Smooth muscle cell (in vitro differentiated cells): Measurements from ENCODE around the gene TRIM67. TPM values are rescaled to one million over a fixed set of nuclear protein-coding genes. Genes with fewer than 3 reads are reported as not detected.

Experiments used
- DNase-seq: peaks from one replicate; lab custom pipeline; 2025; ENCODE audit not compliant: unreplicated experiment; lab: John Stamatoyannopoulos, UW
- H2AFZ ChIP-seq: fragments of 200-600 bp; sonication (generic); 2 replicates; pipeline ENCODE4 v1.6.0; 2016; ENCODE audit warnings: antibody characterized with exemption, low read depth, mild to moderate bottlenecking
- H3F3A ChIP-seq: fragments of 200-600 bp; sonication (generic); 2 replicates; pipeline ENCODE4 v1.6.0; 2017; ENCODE audit warnings: antibody characterized with exemption, low read depth
- H3K27ac ChIP-seq: fragments of 200-600 bp; sonication (generic); 2 replicates; pipeline ENCODE4 v1.5.1; 2016; ENCODE audit warnings: low read depth, mild to moderate bottlenecking
- H3K27me3 ChIP-seq: fragments of 200-600 bp; sonication (generic); 2 replicates; pipeline ENCODE4 v1.6.1; 2016; ENCODE audit warnings: low read depth, mild to moderate bottlenecking
- H3K36me3 ChIP-seq: fragments of 200-600 bp; sonication (generic); 2 replicates; pipeline ENCODE4 v1.5.1; 2016; ENCODE audit warnings: low read depth
- H3K4me1 ChIP-seq: fragments of 200-600 bp; sonication (generic); 2 replicates; pipeline ENCODE4 v1.5.1; 2016; ENCODE audit warnings: low read depth
- H3K4me2 ChIP-seq: fragments of 200-600 bp; sonication (generic); 2 replicates; pipeline ENCODE4 v1.6.0; 2016; ENCODE audit warnings: mild to moderate bottlenecking
- H3K4me3 ChIP-seq: fragments of 200-600 bp; sonication (generic); 2 replicates; pipeline ENCODE4 v1.5.1; 2016; ENCODE audit warnings: mild to moderate bottlenecking
- H3K79me2 ChIP-seq: fragments of 200-600 bp; sonication (generic); 2 replicates; pipeline ENCODE4 v1.6.0; 2016; ENCODE audit warnings: low read depth, mild to moderate bottlenecking
- H3K9ac ChIP-seq: fragments of 200-600 bp; sonication (generic); 2 replicates; pipeline ENCODE4 v1.6.0; 2016; ENCODE audit warnings: low read depth
- H3K9me3 ChIP-seq: fragments of 200-600 bp; sonication (generic); replicated peaks from 2 replicates; pipeline ENCODE4 v1.5.1; 2016; ENCODE audit warnings: low read depth
- H4K20me1 ChIP-seq: fragments of 200-600 bp; sonication (generic); 2 replicates; pipeline ENCODE4 v1.6.0; 2016; ENCODE audit warnings: low read depth
- CTCF ChIP-seq: fragments of 200-600 bp; sonication (generic); IDR thresholded peaks from 2 replicates; pipeline ENCODE4 v1.5.1; 2017; ENCODE audit warnings: borderline replicate concordance, mild to moderate bottlenecking, antibody characterized with exemption; ENCODE audit not compliant: insufficient read depth, poor library complexity, severe bottlenecking
- WGBS: methylation state at CpG from one replicate; pipeline ENCODE4 v1.1.7; 2016; ENCODE audit warnings: low lambda C conversion rate; 5-methylcytosine and 5-hydroxymethylcytosine counted together
- polyA plus RNA-seq: library from polyadenylated mRNA; unstranded; fragments of >200 nt; fragmentation: Nextera tagmentation; extraction: Ambion mirVana; gene quantifications from 2 replicates; pipeline ENCODE4 v1.2.1, GENCODE V29; 2016
- total RNA-seq: library from RNA; depleted of rRNA; stranded (reverse); fragments of >200 nt; gene quantifications from 2 replicates; pipeline ENCODE4 v1.2.3, GENCODE V29; 2014

The TRIM67 gene
- total and polyA plus RNA-seq, 2 experiments from 2014 or later = 0.04 to 0.25 TPM

DNA sequence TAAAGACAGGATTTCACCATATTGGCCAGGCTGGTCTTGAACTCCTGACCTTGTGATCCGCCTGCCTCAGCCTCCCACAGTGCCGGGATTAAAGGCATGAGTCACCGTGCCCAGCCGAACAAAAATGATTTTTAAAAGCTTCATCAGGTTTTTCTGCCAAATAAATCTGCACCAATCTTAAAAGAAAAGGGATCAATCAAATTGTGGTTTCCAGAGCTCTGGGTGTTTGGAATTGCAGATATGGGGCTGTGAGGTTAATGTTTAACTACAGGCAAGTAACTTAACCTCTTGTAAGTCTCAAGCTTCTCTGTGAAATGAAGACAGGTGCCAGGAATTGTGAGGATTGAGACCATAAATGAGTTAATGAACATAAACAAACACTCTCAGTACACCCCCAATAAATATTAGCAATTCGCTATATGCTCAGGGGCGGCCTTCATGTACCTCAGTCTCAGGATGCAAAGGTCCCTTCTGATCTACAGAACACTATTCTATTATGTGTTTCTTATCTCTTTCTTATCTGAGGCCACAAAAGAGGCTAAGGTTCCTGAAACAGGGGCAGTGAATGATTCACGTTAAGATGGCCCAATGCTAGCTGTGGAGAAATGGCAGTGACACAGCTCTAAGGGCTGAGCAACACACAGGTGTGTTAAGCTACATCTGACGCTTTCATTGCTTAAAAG is 72.0 kb downstream of the TRIM67 start:
- Histone ChIP-seq H3K4me2 (no peak overlapping the region), H4K20me1 (no peaks in the 10 kb centered on the region), H3K9ac (no peak overlapping the region), H3K4me3 (no peak overlapping the region), H2AFZ (no peak overlapping the region), H3K27ac (no peak overlapping the region), H3K9me3 (no peaks in the 10 kb centered on the region), H3K79me2 (no peaks in the 10 kb centered on the region), H3F3A (no peaks in the 10 kb centered on the region), H3K36me3 (peaks cover 11% of the 10 kb centered on the region), H3K4me1 (no peaks in the 10 kb centered on the region), H3K27me3 (no peaks in the 10 kb centered on the region)
- DNase-seq = no peak
- WGBS = 84% methylated on average over 8 of the region's 8 CpGs
- no peak for TF ChIP-seq CTCF

DNA sequence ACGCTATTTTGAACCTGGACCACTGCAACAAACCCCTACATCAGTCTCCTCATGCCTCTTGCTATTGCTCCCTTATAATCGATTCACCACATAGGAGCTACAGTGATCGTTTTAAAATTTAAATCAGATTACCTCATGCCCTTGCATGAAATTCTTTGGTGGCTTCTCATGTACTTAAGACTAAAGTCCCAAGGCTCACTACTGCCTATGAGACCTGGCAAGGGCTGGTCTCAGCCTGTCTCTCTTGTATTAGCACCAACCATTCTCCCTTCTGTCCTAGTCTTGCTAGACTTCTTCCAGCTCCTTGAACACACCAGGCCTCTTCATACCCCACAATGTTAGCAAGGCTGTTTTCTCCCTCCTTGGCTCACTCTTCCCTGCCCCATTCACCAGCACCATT is 72.6 kb downstream of the TRIM67 start:
- WGBS = 92% methylated on average over 3 of the region's 3 CpGs
- TF ChIP-seq CTCF = no peak
- no peaks in the 10 kb centered on the region for H3K27me3 ChIP-seq
- H3K36me3 ChIP-seq = peaks cover 11% of the 10 kb centered on the region
- no peak overlapping the region for H2AFZ ChIP-seq
- no peaks in the 10 kb centered on the region for H3K9me3 ChIP-seq
- no peak overlapping the region for H3K4me3 ChIP-seq
- no peaks in the 10 kb centered on the region for H3K4me1 ChIP-seq
- H3K4me2 ChIP-seq = no peak overlapping the region
- H4K20me1 ChIP-seq = no peaks in the 10 kb centered on the region
- H3K27ac ChIP-seq = no peak overlapping the region
- peaks cover under 1% of the 10 kb centered on the region for H3K79me2 ChIP-seq
- DNase-seq = no peak
- H3F3A ChIP-seq = no peaks in the 10 kb centered on the region
- no peak overlapping the region for H3K9ac ChIP-seq

DNA sequence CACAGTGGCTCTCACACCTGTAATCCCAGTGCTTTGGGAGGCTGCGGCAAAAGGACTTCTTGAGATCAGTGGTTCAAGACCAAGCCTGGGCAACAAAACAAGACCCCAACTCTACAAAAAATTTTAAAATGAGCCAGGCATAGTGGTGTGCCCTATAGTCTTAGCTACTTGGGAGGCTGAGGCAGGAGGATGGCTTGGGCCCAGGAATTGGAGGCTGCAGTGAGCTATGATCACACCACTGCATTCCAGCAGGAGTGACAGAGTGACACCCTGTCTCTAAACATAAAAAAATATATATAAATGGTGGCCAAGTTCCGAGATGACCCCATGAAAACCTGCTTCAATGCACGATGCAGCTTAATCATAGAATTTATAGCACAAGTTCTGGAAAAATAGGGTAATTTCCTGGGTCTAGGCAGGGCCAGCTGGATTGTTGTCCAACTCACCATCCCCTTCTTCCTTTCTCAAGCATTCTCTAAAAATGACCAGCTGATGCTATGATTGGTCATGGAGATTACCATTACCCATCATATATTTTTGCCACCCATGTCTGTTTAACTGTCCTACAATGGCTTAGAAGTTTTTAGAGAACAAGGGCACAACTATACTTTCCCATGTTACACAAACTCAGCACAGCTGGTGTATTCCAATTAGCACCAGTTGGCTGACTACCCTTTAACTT is 73.8 kb downstream of the TRIM67 start:
- Histone ChIP-seq H4K20me1 (no peaks in the 10 kb centered on the region), H3K36me3 (peaks cover 11% of the 10 kb centered on the region), H3K9me3 (no peaks in the 10 kb centered on the region), H3K27me3 (no peaks in the 10 kb centered on the region), H3K79me2 (peaks cover 10% of the 10 kb centered on the region), H3K4me1 (peaks cover 7% of the 10 kb centered on the region), H2AFZ (no peak overlapping the region), H3K9ac (no peak overlapping the region), H3F3A (no peaks in the 10 kb centered on the region), H3K27ac (no peak overlapping the region), H3K4me3 (no peak overlapping the region), H3K4me2 (no peak overlapping the region)
- DNase-seq = no peak
- 99% methylated on average over 3 of the region's 3 CpGs for WGBS
- no peak for TF ChIP-seq CTCF
